Jurkat, Clone E6-1 (cell line): ENCODE results near the gene SELENOW. TPM values are rescaled to one million over a fixed set of nuclear protein-coding genes. Genes with fewer than 3 reads are reported as not detected.
A peak's percentile ranks its signal among the peaks of the same experiment; 100 is the strongest.
"Not testable (repeated sequence)": the region's sequence is repeated elsewhere in the genome, so short reads cannot be mapped to it uniquely, and the experiment has no call there.

Experiments used
- DNase-seq: peaks from one replicate; pipeline ENCODE4 v3.0.0-alpha.2; 2011; ENCODE audit warnings: low read depth, low spot score
- H3K4me3 ChIP-seq: 2 replicates; pipeline ENCODE4 v1.5.1; 2011; ENCODE audit warnings: mild to moderate bottlenecking, low read length, control low read depth, moderate library complexity
- polyA plus RNA-seq: library from polyadenylated mRNA; unstranded; fragments of >200 nt; gene quantifications from one replicate; pipeline ENCODE4 v1.2.1, GENCODE V29; 2012; ENCODE audit warnings: missing spikeins; ENCODE audit not compliant: insufficient read length, insufficient read depth

The SELENOW gene
- 337 TPM for polyA plus RNA-seq

DNA sequence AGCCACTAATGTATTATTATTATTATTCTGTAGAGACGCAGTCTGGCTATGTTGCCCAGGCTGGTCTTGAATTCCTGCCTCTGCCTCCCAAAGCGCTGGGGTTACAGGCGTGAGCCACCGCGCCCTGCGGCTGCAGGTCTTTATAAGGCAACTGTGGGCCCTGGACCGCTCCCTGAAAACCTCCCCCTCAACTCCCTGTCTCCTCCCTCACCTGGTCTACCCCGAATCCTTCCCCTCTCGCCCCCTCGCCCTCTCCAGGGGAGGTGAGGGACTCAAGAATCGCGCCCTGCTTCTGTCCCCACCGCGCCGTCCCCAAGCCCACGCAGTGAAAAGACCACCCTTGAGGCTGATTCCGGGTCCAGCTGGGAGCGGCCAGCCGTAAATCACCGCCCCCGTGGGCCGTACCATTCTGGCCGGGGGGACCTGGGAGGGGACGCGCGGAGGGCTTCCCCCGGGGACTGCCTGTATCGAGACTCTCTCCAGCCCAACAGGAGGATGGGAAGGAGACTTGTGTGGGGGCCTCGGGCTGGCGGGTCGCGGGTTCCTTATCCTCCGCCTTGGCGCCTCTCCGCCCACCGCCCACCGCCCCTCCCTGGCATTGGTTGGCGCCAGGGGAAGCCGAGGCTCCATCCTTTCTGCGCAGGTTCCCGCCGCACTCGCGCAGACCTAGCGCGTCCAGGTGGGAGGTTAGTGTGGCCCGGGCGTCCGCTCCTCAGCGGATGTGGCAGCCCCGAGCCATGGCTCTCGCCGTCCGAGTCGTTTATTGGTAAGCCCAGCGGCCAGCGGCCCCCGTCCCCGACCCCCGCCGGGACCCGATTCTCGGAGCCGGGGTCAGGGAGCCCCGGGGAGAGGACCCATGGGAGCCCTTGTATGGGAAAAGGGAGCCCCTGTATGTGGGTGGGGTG lies at the start of gene SELENOW:
SELENOW (plus strand) TSS at position 655 of the 905 bp plus-strand sequence; CDS start at position 738, 83 bp downstream.
- DNase-seq = peak; percentile 61
- H3K4me3 ChIP-seq = peak within 1 kb of the TSS; percentile 71

DNA sequence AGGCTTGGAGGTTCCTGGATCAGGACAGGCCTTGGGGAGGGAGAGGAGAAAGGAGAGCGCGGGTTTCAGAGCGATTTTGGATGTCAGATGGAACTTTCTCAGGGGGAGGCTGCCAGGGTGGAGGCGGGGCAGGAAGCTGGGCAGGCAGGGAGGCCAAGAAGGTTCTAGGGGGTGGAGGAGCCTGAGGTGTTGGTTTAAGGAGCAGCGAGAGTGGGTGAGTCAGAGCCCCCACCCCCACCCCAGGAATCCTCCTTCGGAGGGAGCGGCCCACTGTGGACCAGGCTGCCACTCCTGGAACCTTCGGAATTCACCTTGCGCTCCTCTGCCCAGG lies 49.1 kb upstream of the SELENOW start:
- peak overlapping the region; percentile 55 for H3K4me3 ChIP-seq
- DNase-seq = no peak

DNA sequence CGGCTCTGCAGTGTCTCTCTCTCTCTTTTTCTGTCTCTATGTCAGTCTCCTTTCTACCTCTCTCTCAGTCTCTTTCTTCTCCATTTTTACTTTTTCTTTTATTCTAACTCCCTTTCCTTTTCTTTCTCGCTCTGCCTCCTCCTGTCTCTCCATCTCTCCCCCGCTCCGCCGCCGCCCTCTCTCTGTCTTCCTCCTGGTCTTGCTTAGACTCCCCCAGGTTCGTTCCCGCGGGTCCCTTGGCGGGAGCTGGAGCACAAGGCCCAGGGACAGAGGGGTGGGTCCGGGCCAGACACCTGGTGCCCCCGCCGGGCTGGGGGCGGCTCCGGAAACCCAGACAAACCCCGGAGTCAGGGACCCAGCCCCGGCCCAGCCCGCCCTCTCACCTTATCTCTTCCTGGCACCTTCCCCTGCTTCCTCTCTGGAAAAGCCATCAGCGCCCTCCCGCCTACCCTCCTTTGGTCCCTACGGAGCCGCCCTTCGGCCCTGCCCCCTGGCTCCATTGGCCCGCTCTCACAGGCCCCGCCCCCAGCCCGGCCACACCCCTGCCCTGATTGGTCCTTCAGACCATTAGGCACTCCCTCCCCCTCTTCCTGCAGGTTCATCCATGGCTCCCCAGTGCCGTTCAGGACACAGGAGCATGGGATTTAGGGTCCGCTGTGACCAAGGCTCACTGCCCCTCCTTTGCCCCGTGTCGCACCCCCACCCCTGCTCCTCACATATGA lies 48.5 kb upstream of the SELENOW start:
- H3K4me3 ChIP-seq = peak overlapping the region; percentile 55
- peak; percentile 83 for DNase-seq

DNA sequence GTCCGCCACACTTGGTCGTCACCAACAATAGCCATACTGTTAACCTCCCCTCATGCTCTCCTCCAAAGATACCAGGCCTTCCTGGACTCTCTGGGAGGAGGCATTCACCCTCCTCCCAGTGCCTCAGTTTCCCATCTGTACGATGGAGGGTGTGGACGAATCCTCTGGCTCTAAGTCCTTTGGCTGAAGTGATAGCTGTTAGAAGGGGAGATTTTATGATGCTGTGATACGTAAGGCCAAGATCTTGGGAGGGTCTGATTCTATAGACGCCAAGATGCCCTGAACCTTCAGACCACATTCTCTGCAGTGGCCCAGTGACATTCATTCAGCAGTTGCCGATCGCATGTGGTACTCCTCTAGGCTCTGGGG lies 48.0 kb upstream of the SELENOW start:
- no peak for DNase-seq
- H3K4me3 ChIP-seq = peak overlapping the region; percentile 55

DNA sequence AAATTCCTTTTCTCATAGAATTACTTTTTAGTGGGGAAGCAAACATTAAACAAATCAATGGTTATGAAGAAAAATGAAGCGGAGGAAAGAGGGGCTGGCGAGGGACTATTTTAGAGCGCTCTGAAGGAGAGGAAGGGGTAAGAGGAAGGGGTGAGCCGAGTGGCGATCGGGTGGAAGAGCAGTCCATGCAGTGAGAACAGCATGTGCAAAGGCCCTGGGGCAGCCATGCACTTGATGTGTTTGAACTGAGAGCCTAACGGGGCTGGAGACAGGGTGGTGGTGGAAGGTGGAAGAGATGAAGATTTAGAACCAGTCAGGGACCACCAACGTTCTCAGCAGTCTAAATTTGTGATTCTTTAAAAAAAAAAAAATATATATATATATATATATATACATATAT lies 47.6 kb upstream of the SELENOW start:
- no peak for DNase-seq
- H3K4me3 ChIP-seq = no peak overlapping the region

DNA sequence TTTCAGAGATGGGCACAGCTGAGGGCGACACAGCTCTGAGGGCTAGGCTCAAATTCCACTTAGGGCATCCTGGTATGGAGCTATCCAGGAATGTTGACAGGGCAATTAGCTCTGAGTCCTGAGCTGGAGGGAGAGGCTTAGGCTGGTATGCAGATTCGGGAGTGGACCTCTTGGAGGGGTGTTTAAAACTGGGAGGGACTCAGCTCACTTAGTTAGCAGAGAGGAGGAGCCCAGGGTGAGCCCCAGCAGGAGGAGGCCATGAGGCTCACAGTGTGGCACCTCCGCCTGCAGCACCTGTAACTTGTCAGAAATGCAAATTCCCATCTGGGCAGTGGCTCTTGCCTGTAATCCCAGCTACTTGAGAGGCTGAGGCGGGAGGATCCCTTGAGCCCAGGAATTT lies 43.4 kb upstream of the SELENOW start:
- H3K4me3 ChIP-seq = no peak overlapping the region
- DNase-seq = no peak

DNA sequence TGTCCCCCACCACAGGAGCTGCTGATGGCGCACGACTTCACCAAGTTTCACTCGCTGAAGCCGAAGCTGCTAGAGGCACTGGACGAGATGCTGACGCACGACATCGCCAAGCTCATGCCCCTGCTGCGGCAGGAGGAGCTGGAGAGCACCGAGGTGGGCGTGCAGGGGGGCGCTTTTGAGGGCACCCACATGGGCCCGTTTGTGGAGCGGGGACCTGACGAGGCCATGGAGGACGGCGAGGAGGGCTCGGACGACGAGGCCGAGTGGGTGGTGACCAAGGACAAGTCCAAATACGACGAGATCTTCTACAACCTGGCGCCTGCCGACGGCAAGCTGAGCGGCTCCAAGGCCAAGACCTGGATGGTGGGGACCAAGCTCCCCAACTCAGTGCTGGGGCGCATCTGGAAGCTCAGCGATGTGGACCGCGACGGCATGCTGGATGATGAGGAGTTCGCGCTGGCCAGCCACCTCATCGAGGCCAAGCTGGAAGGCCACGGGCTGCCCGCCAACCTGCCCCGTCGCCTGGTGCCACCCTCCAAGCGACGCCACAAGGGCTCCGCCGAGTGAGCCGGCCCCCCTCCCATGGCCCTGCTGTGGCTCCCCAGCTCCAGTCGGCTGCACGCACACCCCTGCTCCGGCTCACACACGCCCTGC lies 37.5 kb upstream of the SELENOW start:
- DNase-seq = no peak
- H3K4me3 ChIP-seq = no peak overlapping the region

DNA sequence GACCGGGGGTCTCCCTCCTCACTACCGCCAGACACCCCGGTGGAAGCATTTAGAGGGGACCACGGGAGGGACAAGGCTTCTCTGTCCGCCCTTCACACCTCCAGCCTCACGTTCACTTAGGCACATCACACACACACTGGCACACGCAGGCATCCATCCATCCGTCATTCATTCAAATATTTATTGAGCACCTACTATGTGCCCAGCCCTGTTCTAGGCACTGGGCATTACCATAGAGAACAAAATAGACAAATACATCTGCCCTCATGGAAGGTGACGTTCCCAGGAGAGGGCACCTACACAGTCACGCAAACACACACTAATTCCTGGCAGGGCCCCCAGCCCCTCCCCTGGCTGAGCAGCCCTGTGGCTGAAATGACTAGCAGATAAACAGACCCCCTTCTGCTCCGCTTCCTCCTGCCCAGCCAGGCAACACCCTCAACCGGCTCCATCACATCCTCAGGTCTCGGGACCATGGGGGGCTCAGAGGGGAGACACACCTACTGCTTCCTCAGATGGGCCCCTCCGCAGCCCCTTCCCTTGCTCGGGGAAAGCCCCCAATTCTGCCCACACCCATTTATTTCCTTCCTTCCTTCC lies 36.9 kb upstream of the SELENOW start:
- H3K4me3 ChIP-seq = no peak overlapping the region
- no peak for DNase-seq

DNA sequence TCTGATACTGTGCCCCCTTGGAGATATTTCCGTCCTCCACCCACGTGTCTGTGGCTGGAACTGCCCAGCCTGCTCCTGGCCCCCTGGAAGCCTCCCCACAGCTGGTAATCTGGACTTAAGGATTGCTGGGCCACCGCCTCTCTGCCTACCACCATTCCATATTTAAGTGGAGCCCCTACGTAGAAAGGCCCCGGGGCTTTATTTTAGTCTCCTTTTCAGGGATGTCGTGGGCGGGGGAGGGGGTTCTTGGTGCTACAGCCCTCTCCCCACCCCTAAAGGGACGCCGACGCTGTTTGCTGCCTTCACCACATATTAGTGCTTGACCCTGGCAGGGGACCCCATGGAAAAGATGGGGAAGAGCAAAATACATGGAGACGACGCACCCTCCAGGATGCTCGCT lies 35.9 kb upstream of the SELENOW start:
- DNase-seq = no peak
- no peak overlapping the region for H3K4me3 ChIP-seq

DNA sequence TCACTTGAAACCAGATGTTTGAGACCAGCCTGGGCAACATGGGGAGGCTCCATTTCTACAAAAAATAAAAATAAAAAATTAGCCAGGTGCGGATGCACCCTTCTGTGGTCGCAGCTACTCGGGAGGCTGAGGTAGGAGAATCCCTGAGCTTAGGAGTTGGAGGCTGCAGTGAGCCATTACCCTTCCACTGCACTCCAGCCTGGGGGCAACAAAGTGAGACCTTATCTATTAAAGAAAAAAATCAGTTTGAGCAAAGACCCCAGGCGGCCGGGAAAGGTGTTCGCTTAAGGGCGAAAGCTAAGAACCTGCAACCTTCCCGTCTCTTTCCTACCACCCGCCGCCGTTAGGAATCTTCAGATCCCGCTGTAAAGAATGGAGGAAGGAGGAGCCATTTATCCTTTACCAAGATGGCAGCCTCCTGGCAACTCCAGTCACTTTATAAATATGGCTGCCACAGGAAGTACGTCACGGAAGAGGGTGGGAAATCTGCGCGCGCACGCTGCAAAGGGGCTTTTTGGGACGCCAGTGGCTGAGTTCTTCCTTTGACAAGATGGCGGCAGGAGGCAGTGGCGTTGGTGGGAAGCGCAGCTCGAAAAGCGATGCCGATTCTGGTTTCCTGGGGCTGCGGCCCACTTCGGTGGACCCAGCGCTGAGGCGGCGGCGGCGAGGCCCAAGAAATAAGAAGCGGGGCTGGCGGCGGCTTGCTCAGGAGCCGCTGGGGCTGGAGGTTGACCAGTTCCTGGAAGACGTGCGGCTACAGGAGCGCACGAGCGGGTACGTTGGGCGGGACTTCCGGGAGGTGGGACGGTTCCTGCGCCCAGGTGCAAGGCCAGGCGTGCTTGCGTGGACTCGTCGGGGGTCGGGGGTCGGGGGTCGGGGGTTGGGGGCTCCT lies 33.2 kb upstream of the SELENOW start, which contains the start of gene NOP53:
NOP53 (plus strand) TSS at position 537 of the 892 bp plus-strand sequence; CDS start at position 551, 14 bp downstream.
- H3K4me3 ChIP-seq = peak within 1 kb of the TSS; percentile 81
- peak; percentile 97 for DNase-seq

DNA sequence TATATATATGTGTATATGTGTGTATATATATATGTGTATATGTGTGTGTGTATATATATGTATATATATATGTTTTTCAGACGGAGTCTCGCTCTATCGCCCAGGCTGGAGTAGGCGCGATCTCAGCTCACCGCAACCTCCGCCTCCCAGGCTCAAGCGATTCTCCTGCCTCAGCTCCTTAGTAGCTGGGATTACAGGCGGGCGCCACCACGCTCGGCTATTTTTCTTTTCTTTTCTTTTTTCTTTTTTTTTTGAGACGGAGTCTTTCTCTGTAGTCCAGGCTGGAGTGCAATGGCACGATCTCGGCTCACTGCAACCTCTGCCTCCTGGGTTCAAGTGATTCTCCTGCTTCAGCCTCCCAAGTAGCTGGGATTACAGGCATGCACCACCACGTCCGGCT lies 32.4 kb upstream of the SELENOW start:
- DNase-seq = not testable (repeated sequence)
- peak overlapping the region; percentile 81 for H3K4me3 ChIP-seq

DNA sequence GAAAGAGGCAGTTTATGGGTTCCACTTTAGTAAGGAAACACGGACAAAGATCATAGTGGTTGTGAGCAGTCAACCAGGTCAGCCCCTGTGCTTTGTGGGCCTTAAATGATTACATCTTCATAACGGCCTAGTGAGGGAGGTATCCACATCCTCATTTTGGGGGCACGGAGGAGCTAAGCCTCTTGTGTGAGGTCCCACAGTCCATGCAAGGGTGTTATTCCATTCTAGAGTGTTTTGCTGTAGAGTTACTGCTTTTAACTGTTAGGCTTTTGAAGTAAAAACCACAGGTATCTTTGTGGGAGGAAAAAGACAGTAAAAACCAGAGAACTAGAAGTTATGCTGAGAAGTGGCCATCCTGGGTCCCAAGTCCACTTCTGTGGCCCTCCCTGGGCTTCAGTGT lies 29.2 kb upstream of the SELENOW start:
- peak overlapping the region; percentile 40 for H3K4me3 ChIP-seq
- DNase-seq = peak; percentile 84

DNA sequence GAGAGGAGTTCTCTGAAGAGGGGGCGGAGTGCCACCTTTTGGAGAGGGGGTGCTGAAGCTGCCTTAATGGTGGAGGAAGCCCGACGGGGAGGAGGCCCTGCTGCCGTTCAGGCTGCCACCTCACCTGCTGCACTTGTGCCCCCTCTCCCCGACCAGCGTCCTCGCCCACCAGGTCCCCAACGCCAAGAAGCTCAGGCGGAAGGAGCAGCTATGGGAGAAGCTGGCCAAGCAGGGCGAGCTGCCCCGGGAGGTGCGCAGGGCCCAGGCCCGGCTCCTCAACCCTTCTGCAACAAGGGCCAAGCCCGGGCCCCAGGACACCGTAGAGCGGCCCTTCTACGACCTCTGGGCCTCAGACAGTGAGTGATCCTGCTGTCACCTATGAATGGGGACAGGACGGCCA lies 27.8 kb upstream of the SELENOW start:
- no peak for DNase-seq
- H3K4me3 ChIP-seq = peak overlapping the region; percentile 40

DNA sequence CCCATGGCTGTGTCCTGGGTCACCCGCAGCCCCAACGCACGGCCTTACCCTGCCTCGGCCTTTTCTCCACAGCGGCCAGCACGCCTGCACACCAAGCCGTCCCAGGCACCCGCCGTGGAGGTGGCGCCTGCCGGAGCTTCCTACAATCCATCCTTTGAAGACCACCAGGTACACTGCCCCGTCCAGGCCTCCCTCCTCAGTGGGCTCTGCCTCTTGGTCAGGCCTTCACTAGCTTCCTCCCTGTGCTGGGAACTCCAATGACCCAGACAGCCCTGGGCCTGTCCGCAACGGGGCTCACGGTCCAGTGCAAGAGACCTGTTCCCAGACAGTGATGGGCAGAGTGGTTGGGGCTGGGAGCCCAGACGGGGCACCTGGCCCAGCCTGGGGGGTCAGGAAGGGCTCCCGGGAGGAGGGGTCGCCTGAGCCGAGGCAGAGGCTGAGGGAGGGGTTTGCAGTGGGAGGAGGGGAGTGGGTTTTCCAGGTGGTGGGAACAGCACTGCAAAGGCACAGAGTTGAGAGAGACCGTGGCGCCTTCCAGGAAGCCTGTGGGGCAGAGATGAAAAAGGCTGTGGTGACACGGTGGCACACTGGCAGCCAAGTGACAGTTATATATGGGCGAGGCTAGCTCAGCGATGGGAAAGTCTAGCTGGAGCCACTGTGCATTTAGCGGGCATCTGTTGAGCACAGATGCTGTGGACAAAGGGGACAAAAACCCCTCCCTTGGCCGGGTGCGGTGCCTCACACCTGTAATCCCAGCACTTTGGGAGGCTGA lies 25.9 kb upstream of the SELENOW start:
- peak; percentile 94 for DNase-seq
- H3K4me3 ChIP-seq = peak overlapping the region; percentile 63

DNA sequence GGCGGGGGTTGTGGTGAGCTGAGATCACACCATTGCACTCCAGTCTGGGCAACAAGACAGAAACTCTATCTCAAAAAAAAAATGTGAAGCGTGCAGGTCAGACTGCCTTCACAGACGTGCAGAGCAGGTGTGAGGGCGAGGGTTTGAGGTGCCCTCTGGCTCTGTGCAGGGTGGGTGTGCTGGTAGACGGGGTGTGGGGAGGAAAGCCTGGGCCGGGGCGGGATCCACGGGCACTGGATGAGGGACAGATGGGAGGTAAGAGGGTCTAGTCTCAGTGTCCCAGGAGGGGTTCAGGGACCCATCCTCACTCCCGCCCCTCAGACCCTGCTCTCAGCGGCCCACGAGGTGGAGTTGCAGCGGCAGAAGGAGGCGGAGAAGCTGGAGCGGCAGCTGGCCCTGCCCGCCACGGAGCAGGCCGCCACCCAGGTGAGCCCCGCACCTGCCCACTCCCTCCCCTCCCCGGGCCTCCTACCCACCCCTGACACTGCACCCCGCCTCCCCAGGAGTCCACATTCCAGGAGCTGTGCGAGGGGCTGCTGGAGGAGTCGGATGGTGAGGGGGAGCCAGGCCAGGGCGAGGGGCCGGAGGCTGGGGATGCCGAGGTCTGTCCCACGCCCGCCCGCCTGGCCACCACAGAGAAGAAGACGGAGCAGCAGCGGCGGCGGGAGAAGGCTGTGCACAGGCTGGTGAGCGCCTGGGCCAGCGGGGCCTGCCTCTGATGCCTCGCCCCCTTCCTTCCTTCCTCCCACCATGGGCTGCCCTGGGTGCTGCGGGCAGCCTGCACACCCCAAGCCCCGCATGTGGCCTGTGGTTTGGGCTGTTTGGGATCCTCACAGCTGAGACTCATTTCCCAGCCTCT lies 24.1 kb upstream of the SELENOW start:
- no peak for DNase-seq

DNA sequence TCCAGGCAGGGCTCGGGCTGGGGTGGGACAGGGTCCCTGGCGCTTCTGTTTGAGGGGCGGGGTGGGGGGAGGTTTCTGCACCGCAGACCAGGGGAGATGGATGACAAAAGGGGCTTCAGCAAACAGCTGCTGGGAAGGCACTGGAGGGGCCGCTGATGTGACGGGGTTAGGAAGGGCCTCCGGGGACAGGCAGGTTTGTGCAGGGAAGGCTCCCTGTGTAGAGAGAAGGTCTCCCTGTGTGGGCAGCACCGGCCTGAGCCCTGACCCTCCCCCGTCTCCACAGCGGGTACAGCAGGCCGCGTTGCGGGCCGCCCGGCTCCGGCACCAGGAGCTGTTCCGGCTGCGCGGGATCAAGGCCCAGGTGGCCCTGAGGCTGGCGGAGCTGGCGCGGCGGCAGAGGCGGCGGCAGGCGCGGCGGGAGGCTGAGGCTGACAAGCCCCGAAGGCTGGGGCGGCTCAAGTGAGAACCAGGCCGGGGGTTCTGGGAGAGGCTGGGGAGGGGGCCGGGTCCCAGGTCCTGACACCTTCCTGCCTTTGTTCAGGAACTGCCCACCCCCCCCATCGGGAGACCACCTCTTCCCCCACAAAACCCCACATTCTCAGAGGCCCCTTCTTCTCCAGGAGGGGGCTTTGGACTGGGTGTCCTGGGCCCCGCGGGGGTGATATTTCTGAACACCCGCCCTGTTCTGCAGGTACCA lies 23.3 kb upstream of the SELENOW start:
- DNase-seq = no peak
- no peak overlapping the region for H3K4me3 ChIP-seq

More for the DNA sequence above, 24.1 kb upstream of the SELENOW start:
- no peak overlapping the region for H3K4me3 ChIP-seq
